ENCODE data around the gene SARS2. TPM values are rescaled to one million over a fixed set of nuclear protein-coding genes. Genes with fewer than 3 reads are reported as not detected.

Gene SARS2
- total RNA-seq, 1 donor from 2014 or later = 45.8 TPM

DNA sequence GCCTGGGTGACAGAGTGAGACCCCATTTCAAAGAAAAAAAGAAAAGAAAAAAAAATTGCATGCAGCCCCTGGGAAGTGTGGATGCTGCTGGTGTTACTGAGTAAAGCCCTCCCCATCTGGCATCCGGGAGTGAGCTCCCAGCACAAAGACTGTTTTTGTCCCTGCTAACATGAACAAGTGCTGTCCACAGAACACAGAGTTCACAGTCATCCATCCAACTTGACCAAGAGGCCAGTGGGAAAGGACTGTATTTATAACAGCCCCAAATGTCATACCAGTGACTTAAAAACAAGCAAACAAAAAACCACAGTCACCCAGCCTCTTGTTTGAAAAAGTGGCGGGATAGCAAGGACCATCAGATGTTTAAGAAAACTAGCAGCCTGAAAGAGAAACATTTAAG, 34.2 kb upstream of the SARS2 start:
- Histone ChIP-seq H3K27ac (no peak overlapping the region), H4K20me1 (ENCODE audit: low read depth) (no peaks in the 10 kb centered on the region), H3K36me3 (no peaks in the 10 kb centered on the region), H3K4me3 (no peak overlapping the region), H3K9me3 (ENCODE audit: low read depth) (no peaks in the 10 kb centered on the region), H3K27me3 (no peaks in the 10 kb centered on the region), H3K4me2 (no peak overlapping the region), H3K79me2 (ENCODE audit: low read depth) (no peaks in the 10 kb centered on the region), H3K9ac (no peak overlapping the region), H2AFZ (replicated peaks) (no peak overlapping the region), H3K4me1 (no peaks in the 10 kb centered on the region), H3F3A (ENCODE audit: low read depth) (peaks cover 3% of the 10 kb centered on the region)
- H3K27me3 Mint-ChIP-seq (ENCODE audit: insufficient read depth, low read depth) = no peaks in the 10 kb centered on the region
- H3K27ac Mint-ChIP-seq = no peak overlapping the region
- H3K36me3 Mint-ChIP-seq = peaks cover 4% of the 10 kb centered on the region
- no peak overlapping the region for H3K4me3 Mint-ChIP-seq
- H3K4me1 Mint-ChIP-seq = peaks cover 10% of the 10 kb centered on the region
- H3K9me3 Mint-ChIP-seq = no peaks in the 10 kb centered on the region
- no peak for DNase-seq (ENCODE audit: low spot score)
- TF ChIP-seq EZH2 (IDR thresholded peaks at IDR 0.05) (no peak), EZH2phosphoT487 (IDR thresholded peaks at IDR 0.05) (no peak)
- TF ChIP-seq, protein P1, sequence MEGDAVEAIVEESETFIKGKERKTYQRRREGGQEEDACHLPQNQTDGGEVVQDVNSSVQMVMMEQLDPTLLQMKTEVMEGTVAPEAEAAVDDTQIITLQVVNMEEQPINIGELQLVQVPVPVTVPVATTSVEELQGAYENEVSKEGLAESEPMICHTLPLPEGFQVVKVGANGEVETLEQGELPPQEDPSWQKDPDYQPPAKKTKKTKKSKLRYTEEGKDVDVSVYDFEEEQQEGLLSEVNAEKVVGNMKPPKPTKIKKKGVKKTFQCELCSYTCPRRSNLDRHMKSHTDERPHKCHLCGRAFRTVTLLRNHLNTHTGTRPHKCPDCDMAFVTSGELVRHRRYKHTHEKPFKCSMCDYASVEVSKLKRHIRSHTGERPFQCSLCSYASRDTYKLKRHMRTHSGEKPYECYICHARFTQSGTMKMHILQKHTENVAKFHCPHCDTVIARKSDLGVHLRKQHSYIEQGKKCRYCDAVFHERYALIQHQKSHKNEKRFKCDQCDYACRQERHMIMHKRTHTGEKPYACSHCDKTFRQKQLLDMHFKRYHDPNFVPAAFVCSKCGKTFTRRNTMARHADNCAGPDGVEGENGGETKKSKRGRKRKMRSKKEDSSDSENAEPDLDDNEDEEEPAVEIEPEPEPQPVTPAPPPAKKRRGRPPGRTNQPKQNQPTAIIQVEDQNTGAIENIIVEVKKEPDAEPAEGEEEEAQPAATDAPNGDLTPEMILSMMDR (IDR thresholded peaks at IDR 0.05) = no peak

DNA sequence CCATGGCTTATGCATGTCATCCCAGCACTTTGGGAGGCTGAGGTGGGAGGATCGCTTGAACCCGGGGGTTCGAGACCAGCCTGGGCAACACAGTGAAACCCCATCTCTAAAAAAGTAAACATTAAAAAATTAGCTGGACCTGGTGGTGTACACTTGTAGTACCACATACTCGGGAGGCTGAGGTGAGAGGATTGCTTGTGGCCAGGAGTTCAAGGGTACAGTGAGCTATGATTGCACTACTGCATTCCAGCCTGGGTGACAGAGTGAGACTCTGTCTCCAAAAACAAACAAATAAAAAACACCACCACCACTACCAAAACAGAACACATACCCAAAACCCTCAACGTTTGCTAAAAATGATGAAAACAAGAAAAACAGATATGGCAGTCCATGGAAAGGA, 29.1 kb upstream of the SARS2 start:
- peaks cover 1% of the 10 kb centered on the region for H3K36me3 Mint-ChIP-seq
- TF ChIP-seq EZH2 (IDR thresholded peaks at IDR 0.05) (no peak), EZH2phosphoT487 (IDR thresholded peaks at IDR 0.05) (no peak)
- TF ChIP-seq, protein P1 (IDR thresholded peaks at IDR 0.05) = no peak

DNA sequence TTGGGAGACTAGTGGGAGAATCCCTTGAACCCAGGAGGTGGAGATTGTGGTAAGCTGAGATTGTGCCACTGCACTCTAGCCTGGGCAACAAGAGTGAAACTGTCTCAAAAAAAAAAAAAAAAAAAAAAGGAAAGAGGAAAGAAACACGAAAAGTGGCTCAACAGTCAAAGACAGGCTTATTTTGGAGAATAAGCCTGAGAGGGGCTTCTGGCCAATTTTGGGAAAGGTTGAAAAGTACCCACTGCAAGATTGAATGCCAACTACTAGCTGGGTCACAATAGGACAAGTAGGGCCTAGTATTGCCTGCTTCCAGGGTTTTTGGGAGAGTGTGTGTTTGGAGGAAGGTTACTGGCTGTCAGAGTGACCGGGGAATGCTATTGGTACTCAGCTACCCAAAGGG, 27.7 kb upstream of the SARS2 start:
- H3F3A ChIP-seq (ENCODE audit: low read depth) = peaks cover 3% of the 10 kb centered on the region
- H3K9ac ChIP-seq = no peak overlapping the region
- H3K9me3 ChIP-seq (ENCODE audit: low read depth) = no peaks in the 10 kb centered on the region
- H3K4me2 ChIP-seq = no peak overlapping the region
- H3K79me2 ChIP-seq (ENCODE audit: low read depth) = no peaks in the 10 kb centered on the region
- Mint-ChIP-seq H3K36me3 (peaks cover 1% of the 10 kb centered on the region), H3K4me1 (peaks cover 10% of the 10 kb centered on the region), H3K9me3 (no peaks in the 10 kb centered on the region), H3K27me3 (ENCODE audit: insufficient read depth, low read depth) (peaks cover 2% of the 10 kb centered on the region), H3K27ac (no peak overlapping the region), H3K4me3 (no peak overlapping the region)
- H3K27ac ChIP-seq = no peak overlapping the region
- H3K36me3 ChIP-seq = no peaks in the 10 kb centered on the region
- TF ChIP-seq, protein P1 (IDR thresholded peaks at IDR 0.05) = no peak
- TF ChIP-seq EZH2phosphoT487 (IDR thresholded peaks at IDR 0.05) = no peak
- H3K4me3 ChIP-seq = no peak overlapping the region
- H2AFZ ChIP-seq (replicated peaks) = no peak overlapping the region
- DNase-seq (ENCODE audit: low spot score) = no peak
- no peaks in the 10 kb centered on the region for H3K27me3 ChIP-seq
- no peaks in the 10 kb centered on the region for H3K4me1 ChIP-seq
- H4K20me1 ChIP-seq (ENCODE audit: low read depth) = no peaks in the 10 kb centered on the region

More for the DNA sequence above, 29.1 kb upstream of the SARS2 start:
- no peak overlapping the region for H3K4me3 ChIP-seq
- no peak for DNase-seq (ENCODE audit: low spot score)
- Mint-ChIP-seq H3K9me3 (no peaks in the 10 kb centered on the region), H3K27me3 (ENCODE audit: insufficient read depth, low read depth) (peaks cover 2% of the 10 kb centered on the region), H3K27ac (no peak overlapping the region), H3K4me3 (no peak overlapping the region), H3K4me1 (peaks cover 10% of the 10 kb centered on the region)
- H3K27ac ChIP-seq = no peak overlapping the region
- H2AFZ ChIP-seq (replicated peaks) = no peak overlapping the region
- no peaks in the 10 kb centered on the region for H3K27me3 ChIP-seq
- H3K9ac ChIP-seq = no peak overlapping the region
- no peaks in the 10 kb centered on the region for H3K36me3 ChIP-seq
- no peaks in the 10 kb centered on the region for H3K9me3 ChIP-seq (ENCODE audit: low read depth)
- no peaks in the 10 kb centered on the region for H3K4me1 ChIP-seq
- H3F3A ChIP-seq (ENCODE audit: low read depth) = peaks cover 3% of the 10 kb centered on the region
- no peaks in the 10 kb centered on the region for H3K79me2 ChIP-seq (ENCODE audit: low read depth)
- no peak overlapping the region for H3K4me2 ChIP-seq
- H4K20me1 ChIP-seq (ENCODE audit: low read depth) = no peaks in the 10 kb centered on the region
